ENCODE data around the gene NCKAP5.

GRCh38 chr2:133418021-133418420, 150.2 kb downstream of the NCKAP5 start:
- no peak for TF ChIP-seq USF2 (IDR thresholded peaks at IDR 0.05; ENCODE audit: low read depth, low read length)
- no peak for TF ChIP-seq USF2 (CRISPR knock-in tag; IDR thresholded peaks at IDR 0.05; ENCODE audit: borderline replicate concordance)
- TF ChIP-seq SUZ12 (IDR thresholded peaks at IDR 0.05; ENCODE audit: low read depth, low read length) = no peak
- no peak for TF ChIP-seq ZNF160 (CRISPR knock-in tag; IDR thresholded peaks at IDR 0.05)
- no peak for TF ChIP-seq ETS1 (CRISPR knock-in tag; IDR thresholded peaks at IDR 0.05)
- TF ChIP-seq ZNF749 (CRISPR knock-in tag; IDR thresholded peaks at IDR 0.05; ENCODE audit: borderline replicate concordance) = no peak
- no peak for TF ChIP-seq TBP (CRISPR knock-in tag; IDR thresholded peaks at IDR 0.05)
- TF ChIP-seq BCL6 (CRISPR knock-in tag; IDR thresholded peaks at IDR 0.05) = no peak

Measured in HepG2 (cell line).